Astrocyte of the cerebellum (primary cell): ENCODE results near the gene EPAS1.

ENCODE experiments used
- DNase-seq: peaks from one replicate; pipeline ENCODE4 v3.0.0-alpha.2; 2011; ENCODE audit warnings: low read depth
- H3K4me3 ChIP-seq: 2 replicates; pipeline ENCODE4 v1.5.1; 2011; ENCODE audit warnings: mild to moderate bottlenecking, low read depth, low read length, moderate library complexity
- CTCF ChIP-seq: IDR thresholded peaks from 2 replicates; pipeline ENCODE4 v1.5.1; 2012; ENCODE audit warnings: low read length, low read depth, moderate library complexity, mild to moderate bottlenecking; ENCODE audit errors: missing control alignments
- in situ Hi-C: cut with HindIII; loops from 2 replicates; pipeline ENCODE4 v1.10.0; 2017; ENCODE audit warnings: low sequenced_read_pairs

EPAS1 gene

GRCh38 chr2:46389417-46389916 is 92.3 kb downstream of the EPAS1 start:
- in situ Hi-C loops = no loop called here
- TF ChIP-seq CTCF = no peak
- H3K4me3 ChIP-seq = no peak overlapping the region
- no peak for DNase-seq

GRCh38 chr2:46390036-46390435 is 92.8 kb downstream of the EPAS1 start:
- DNase-seq = no peak
- H3K4me3 ChIP-seq = no peak overlapping the region
- in situ Hi-C loops = no loop called here
- no peak for TF ChIP-seq CTCF

- in situ Hi-C loops = no loop called here
Measured at GRCh38 chr2:46390901-46391395, 93.7 kb downstream of the EPAS1 start.

GRCh38 chr2:46392561-46393346 is 95.5 kb downstream of the EPAS1 start:
- no peak overlapping the region for H3K4me3 ChIP-seq
- in situ Hi-C loops = no loop called here
- DNase-seq = no peak

More at GRCh38 chr2:46390901-46391395, 93.7 kb downstream of the EPAS1 start:
- DNase-seq = no peak
- H3K4me3 ChIP-seq = no peak overlapping the region
- TF ChIP-seq CTCF = no peak

GRCh38 chr2:46393347-46393820 is 96.2 kb downstream of the EPAS1 start:
- in situ Hi-C loops = no loop called here
- TF ChIP-seq CTCF = no peak
- no peak for DNase-seq
- no peak overlapping the region for H3K4me3 ChIP-seq

More at GRCh38 chr2:46392561-46393346, 95.5 kb downstream of the EPAS1 start:
- TF ChIP-seq CTCF = no peak

- no peak for TF ChIP-seq CTCF
- no peak for DNase-seq
- in situ Hi-C loops = no loop called here
- no peak overlapping the region for H3K4me3 ChIP-seq
Measured at GRCh38 chr2:46393865-46394264, 96.7 kb downstream of the EPAS1 start.
